Measurements from ENCODE around the gene C17orf107. TPM values are rescaled to one million over a fixed set of nuclear protein-coding genes. Genes with fewer than 3 reads are reported as not detected.

The C17orf107 gene
- total and polyA plus RNA-seq, 12 donors = 0.42 to 4.2 (median 1.1) TPM

GRCh38 chr17:4852567-4853207, 46.6 kb upstream of the C17orf107 start:
- no peak overlapping the region for H3K27ac ChIP-seq

GRCh38 chr17:4853208-4853671, 46.1 kb upstream of the C17orf107 start:
- intact Hi-C loops (cut with DNase I) = no loop called here
- DNase-seq = no peak
- Histone ChIP-seq H3K27me3 (no peaks in the 10 kb centered on the region), H3K4me1 (replicated peaks in 1 of 2) (peaks cover 12 to 32% of the 10 kb centered on the region in 2 donors), H3K27ac (no peak overlapping the region), H3K4me3 (no peak overlapping the region), H3K36me3 (replicated peaks in 1 of 2) (peaks cover 0 to 8% of the 10 kb centered on the region in 2 donors), H3K9me3 (replicated peaks in 1 of 3) (no peaks in the 10 kb centered on the region)
- WGBS, 4 donors = 77 to 90% (median 86%) methylated on average over 2 of the region's 2 CpGs
- TF ChIP-seq CTCF (IDR thresholded peaks at IDR 0.05) = no peak
- no peak for TF ChIP-seq POLR2A (IDR thresholded peaks at IDR 0.05)

More at GRCh38 chr17:4852567-4853207, 46.6 kb upstream of the C17orf107 start:
- Histone ChIP-seq H3K9me3 (replicated peaks in 1 of 3) (no peaks in the 10 kb centered on the region), H3K4me3 (no peak overlapping the region), H3K4me1 (replicated peaks in 1 of 2) (peaks cover 6 to 31% of the 10 kb centered on the region in 2 donors), H3K27me3 (no peaks in the 10 kb centered on the region), H3K36me3 (replicated peaks in 1 of 2) (peaks cover 0 to 8% of the 10 kb centered on the region in 2 donors)
- no peak for TF ChIP-seq CTCF (IDR thresholded peaks at IDR 0.05)
- TF ChIP-seq POLR2A (IDR thresholded peaks at IDR 0.05) = no peak
- intact Hi-C loops (cut with DNase I) = no loop called here
- DNase-seq = peak in 3 of 7 donors; percentile 22 to 45 (median 37)

- Histone ChIP-seq H3K27ac (no peak overlapping the region), H3K4me3 (no peak overlapping the region), H3K9me3 (replicated peaks in 1 of 3) (no peaks in the 10 kb centered on the region), H3K27me3 (no peaks in the 10 kb centered on the region), H3K36me3 (replicated peaks in 1 of 2) (peaks cover 0 to 8% of the 10 kb centered on the region in 2 donors), H3K4me1 (replicated peaks in 1 of 2) (peaks cover 22 to 42% of the 10 kb centered on the region in 2 donors)
- 89 to 91% (median 90%) methylated on average over 5 of the region's 5 CpGs for WGBS, 4 donors
- intact Hi-C loops (cut with DNase I) = no loop called here
- no peak for DNase-seq
- no peak for TF ChIP-seq POLR2A (IDR thresholded peaks at IDR 0.05)
- no peak for TF ChIP-seq CTCF (IDR thresholded peaks at IDR 0.05)
These were observed 45.1 kb upstream of the C17orf107 start for GRCh38 chr17:4854111-4854681.

GRCh38 chr17:4856271-4856936, 42.9 kb upstream of the C17orf107 start:
- TF ChIP-seq CTCF (IDR thresholded peaks at IDR 0.05) (no peak), POLR2A (IDR thresholded peaks at IDR 0.05) (no peak)
- 86 to 90% (median 89%) methylated on average over 17 of the region's 17 CpGs for whole genome bisulfite sequencing, 4 donors
- H3K4me1 ChIP-seq (replicated peaks in 1 of 2) = peaks cover 22 to 25% of the 10 kb centered on the region in 2 donors
- intact Hi-C loops (cut with DNase I) = no loop called here
- H3K36me3 ChIP-seq (replicated peaks in 1 of 2) = peaks cover 0 to 8% of the 10 kb centered on the region in 2 donors
- H3K27me3 ChIP-seq = no peaks in the 10 kb centered on the region
- DNase-seq = no peak
- H3K9me3 ChIP-seq (replicated peaks in 1 of 3) = no peaks in the 10 kb centered on the region
- no peak overlapping the region for H3K4me3 ChIP-seq
- H3K27ac ChIP-seq = no peak overlapping the region
